BE2C (cell line): Measurements from ENCODE around the gene CNKSR3.
A peak's percentile ranks its signal among the peaks of the same experiment; 100 is the strongest.

Experiments used
- DNase-seq: peaks from one replicate; pipeline ENCODE4 v3.0.0-alpha.2; 2020
- H3K27me3 ChIP-seq: fragments of 250-450 bp; sonication (Bioruptor Pico); 2 replicates; pipeline ENCODE4 v1.5.1; 2020; ENCODE audit warnings: mild to moderate bottlenecking
- H3K36me3 ChIP-seq: fragments of 250-450 bp; sonication (Bioruptor Pico); 2 replicates; pipeline ENCODE4 v1.5.1; 2020; ENCODE audit warnings: mild to moderate bottlenecking
- H3K4me1 ChIP-seq: fragments of 250-450 bp; sonication (Bioruptor Pico); 2 replicates; pipeline ENCODE4 v1.5.1; 2020
- H3K4me3 ChIP-seq: 2 replicates; pipeline ENCODE4 v1.5.1; 2011; ENCODE audit warnings: low read depth, low read length
- H3K9me3 ChIP-seq: fragments of 250-450 bp; sonication (Bioruptor Pico); 2 replicates; pipeline ENCODE4 v1.5.1; 2020
- TF ChIP-seq, protein P1 (sequence below): IDR thresholded peaks from 2 replicates; pipeline ENCODE4 v1.5.1; 2012; ENCODE audit warnings: mild to moderate bottlenecking, low read depth, low read length

Gene CNKSR3

DNA sequence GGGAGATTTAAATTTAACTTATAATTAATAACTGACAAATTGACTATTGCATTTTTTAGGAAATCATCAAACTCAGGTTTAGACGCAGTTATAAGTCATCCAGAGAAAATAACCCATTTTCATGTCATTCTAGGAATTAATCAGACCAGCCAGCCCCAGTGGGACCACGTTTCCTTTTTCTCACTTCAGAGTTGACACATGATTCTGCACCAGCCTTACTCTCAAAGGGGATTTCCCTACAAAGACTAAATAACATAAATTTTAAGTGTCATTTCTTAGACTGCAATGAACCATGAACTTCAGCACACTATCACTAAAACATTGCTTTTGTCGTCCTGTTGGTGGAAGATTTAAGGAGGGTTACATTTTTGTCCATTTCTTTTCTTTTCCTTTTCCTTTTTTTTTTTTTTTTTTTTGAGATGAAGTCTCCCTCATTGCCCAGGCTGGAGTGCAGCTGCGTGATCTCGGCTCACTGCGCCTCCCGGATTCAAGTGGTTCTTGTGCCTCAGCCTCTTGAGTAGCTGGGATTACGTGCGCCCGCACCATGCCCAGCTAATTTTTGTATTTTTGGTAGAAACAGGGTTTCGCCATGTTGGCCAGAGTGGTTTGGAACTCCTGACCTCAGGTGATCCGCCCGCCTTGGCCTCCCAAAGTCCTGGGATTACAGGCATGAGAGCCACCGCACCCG lies 157.4 kb downstream of the CNKSR3 start:
- Histone ChIP-seq H3K4me1 (no peaks in the 10 kb centered on the region), H3K27me3 (no peaks in the 10 kb centered on the region), H3K4me3 (no peak overlapping the region), H3K9me3 (no peaks in the 10 kb centered on the region), H3K36me3 (no peaks in the 10 kb centered on the region)
- no peak for DNase-seq
- TF ChIP-seq, protein P1, sequence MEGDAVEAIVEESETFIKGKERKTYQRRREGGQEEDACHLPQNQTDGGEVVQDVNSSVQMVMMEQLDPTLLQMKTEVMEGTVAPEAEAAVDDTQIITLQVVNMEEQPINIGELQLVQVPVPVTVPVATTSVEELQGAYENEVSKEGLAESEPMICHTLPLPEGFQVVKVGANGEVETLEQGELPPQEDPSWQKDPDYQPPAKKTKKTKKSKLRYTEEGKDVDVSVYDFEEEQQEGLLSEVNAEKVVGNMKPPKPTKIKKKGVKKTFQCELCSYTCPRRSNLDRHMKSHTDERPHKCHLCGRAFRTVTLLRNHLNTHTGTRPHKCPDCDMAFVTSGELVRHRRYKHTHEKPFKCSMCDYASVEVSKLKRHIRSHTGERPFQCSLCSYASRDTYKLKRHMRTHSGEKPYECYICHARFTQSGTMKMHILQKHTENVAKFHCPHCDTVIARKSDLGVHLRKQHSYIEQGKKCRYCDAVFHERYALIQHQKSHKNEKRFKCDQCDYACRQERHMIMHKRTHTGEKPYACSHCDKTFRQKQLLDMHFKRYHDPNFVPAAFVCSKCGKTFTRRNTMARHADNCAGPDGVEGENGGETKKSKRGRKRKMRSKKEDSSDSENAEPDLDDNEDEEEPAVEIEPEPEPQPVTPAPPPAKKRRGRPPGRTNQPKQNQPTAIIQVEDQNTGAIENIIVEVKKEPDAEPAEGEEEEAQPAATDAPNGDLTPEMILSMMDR = no peak

DNA sequence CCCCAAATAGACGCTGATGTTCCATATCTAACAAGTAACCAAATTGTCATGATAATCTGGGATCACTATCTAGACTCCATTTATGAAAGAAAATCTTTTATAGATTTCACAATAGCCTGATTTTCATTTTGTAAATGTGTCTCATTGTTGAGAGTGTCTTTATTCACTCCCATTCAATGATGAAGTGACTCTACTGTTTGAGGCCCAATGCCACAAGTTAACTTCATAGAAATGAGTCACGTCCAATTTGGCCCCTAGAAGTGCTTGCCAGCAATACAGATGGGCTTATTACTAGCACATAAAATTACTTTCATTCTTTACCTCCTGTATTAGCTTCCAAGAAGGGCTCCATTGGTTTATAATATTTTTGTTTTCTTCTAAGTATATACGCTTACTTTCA lies 160.2 kb downstream of the CNKSR3 start:
- Histone ChIP-seq H3K9me3 (no peaks in the 10 kb centered on the region), H3K27me3 (no peaks in the 10 kb centered on the region), H3K4me1 (no peaks in the 10 kb centered on the region), H3K4me3 (no peak overlapping the region), H3K36me3 (no peaks in the 10 kb centered on the region)
- DNase-seq = no peak
- TF ChIP-seq, protein P1 = no peak

DNA sequence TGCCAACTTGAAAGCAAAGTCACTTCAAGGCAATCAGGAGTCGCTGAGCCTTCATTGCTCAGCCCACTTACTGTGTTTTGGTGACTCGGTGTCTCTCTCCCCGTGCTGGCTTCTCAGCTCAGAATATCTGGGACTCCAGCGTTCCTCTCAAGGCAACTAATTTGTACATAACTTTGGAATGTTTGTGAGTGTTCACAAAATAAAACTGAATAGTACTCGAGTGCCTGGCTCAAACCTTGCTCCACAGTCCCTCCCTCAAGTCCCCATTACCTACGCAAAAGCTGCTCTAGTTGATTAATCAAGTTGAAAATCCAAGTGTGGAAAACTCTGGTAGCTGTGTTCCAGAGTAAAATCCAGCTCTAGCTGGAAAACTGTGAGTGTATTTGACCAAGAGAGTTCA lies 162.5 kb downstream of the CNKSR3 start:
- no peaks in the 10 kb centered on the region for H3K9me3 ChIP-seq

DNA sequence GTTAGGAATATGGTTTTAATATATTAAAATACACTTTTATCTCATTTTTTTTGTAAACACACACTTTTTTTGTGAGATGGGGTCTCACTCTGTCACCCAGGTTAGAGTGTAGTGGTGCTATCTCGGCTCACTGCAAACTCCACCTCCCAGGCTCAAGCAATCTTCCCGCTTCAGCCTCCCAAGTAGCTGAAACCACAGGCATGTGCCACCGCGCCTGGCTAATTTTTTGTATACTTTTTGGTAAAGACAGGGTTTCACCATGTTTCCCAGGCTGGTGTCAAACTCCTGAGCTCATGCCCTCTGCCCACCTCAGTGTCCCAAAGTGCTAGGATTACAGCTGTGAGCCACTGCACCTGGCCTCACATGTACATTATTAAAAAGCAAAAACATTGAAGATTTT lies 164.7 kb downstream of the CNKSR3 start:
- Histone ChIP-seq H3K4me3 (no peak overlapping the region), H3K36me3 (no peaks in the 10 kb centered on the region), H3K9me3 (no peaks in the 10 kb centered on the region), H3K27me3 (no peaks in the 10 kb centered on the region), H3K4me1 (peaks cover 7% of the 10 kb centered on the region)
- TF ChIP-seq, protein P1 = no peak
- no peak for DNase-seq

More for the DNA sequence above, 162.5 kb downstream of the CNKSR3 start:
- Histone ChIP-seq H3K27me3 (no peaks in the 10 kb centered on the region), H3K36me3 (no peaks in the 10 kb centered on the region), H3K4me3 (no peak overlapping the region), H3K4me1 (peaks cover 7% of the 10 kb centered on the region)
- TF ChIP-seq, protein P1 = no peak
- DNase-seq = no peak

DNA sequence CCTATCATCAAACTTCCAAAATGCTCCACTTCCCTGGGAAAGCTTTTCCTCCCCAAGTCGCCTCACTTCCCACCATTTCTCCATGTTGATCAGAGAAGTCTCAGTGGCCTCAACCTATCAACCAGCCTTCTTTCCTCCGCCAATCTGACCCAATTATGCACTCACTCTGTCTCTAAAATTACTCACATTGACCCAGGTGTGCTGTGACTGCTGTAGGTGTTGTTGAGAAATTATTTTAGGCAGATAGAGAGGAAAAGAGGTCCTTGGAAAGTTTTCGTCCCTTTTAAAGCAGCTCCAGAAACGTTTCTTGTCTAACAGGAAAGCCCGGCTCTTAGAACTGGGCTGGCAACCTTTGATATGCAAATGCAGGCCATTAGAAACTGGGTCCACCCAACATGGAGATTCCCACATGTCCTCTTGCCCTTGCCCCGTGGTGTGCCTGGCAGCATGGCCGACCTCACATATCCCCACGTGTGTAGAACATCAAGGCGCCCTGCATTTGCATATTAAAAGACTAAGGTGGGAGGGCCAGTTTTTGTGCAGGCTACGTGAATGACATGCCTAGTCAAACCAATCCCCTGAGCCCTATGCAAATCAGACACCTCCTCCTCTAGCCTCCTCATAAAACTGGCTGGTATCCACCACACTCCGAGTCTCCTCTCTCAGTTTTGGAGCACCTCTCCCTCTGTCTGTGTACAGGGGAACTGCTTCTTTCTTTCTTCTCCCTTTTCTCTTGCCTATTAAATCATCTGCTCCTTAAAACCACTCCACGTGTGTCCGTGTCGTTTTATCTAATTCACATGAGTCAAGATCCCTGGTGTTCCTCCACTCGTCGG lies 166.8 kb downstream of the CNKSR3 start:
- DNase-seq = peak; percentile 80
- H3K4me1 ChIP-seq = peaks cover 7% of the 10 kb centered on the region
- H3K27me3 ChIP-seq = no peaks in the 10 kb centered on the region
- no peaks in the 10 kb centered on the region for H3K9me3 ChIP-seq
- H3K4me3 ChIP-seq = peak overlapping the region; percentile 18
- no peaks in the 10 kb centered on the region for H3K36me3 ChIP-seq
- TF ChIP-seq, protein P1 = peak; percentile 73

DNA sequence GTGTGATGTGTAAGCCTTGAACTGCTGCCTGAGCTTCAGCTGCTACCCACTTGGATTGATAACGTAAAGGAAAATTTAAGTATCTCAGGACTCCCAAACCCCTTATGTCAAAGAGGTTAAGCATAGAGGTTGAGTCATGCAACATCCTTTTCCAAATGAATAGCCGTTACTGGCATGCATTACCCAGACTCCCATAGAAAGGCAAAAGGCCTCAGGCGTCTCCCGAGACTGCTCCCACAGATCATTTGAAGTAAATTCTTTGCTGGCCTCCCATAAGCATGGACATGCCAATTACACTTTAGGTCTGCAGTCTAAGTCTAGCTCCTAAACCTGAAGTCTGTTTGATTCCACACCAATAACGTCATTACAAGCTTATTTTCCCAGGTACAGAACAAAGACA lies 168.6 kb downstream of the CNKSR3 start:
- Histone ChIP-seq H3K9me3 (no peaks in the 10 kb centered on the region), H3K4me1 (peaks cover 7% of the 10 kb centered on the region), H3K27me3 (no peaks in the 10 kb centered on the region), H3K4me3 (no peak overlapping the region), H3K36me3 (no peaks in the 10 kb centered on the region)
- DNase-seq = no peak
- TF ChIP-seq, protein P1 = no peak
